HepG2 (cell line): ENCODE results near the gene MDP1. TPM values are rescaled to one million over a fixed set of nuclear protein-coding genes. Genes with fewer than 3 reads are reported as not detected.

Experiments used
- GLI4 ChIP-seq: sonication (generic); formaldehyde crosslinking; IDR thresholded peaks from 2 replicates; pipeline ENCODE4 v1.5.1; 2020; ENCODE audit warnings: missing genetic modification reagents, mild to moderate bottlenecking, moderate library complexity, borderline replicate concordance
- HNRNPUL1 ChIP-seq: fragments of 200-400 bp; formaldehyde crosslinking; IDR thresholded peaks from 2 replicates; pipeline ENCODE4 v1.6.1; 2017; ENCODE audit warnings: low read depth, mild to moderate bottlenecking, low read length, moderate library complexity
- KDM4B ChIP-seq: sonication (generic); formaldehyde crosslinking; IDR thresholded peaks from 2 replicates; pipeline ENCODE4 v1.4.0; 2020; ENCODE audit warnings: missing genetic modification reagents
- NKX3-1 ChIP-seq: sonication (generic); formaldehyde crosslinking; IDR thresholded peaks from 2 replicates; pipeline ENCODE4 v1.5.0; 2020; ENCODE audit warnings: missing genetic modification reagents
- TCF7L2 ChIP-seq: IDR thresholded peaks from 2 replicates; pipeline ENCODE4 v1.6.1; 2011; ENCODE audit warnings: mild to moderate bottlenecking, low read depth, low read length, moderate library complexity
- ZBTB10 ChIP-seq: sonication (generic); formaldehyde crosslinking; IDR thresholded peaks from 2 replicates; pipeline ENCODE4 v1.4.0; 2020; ENCODE audit warnings: missing genetic modification reagents, borderline replicate concordance
- ZBTB34 ChIP-seq: sonication (generic); formaldehyde crosslinking; IDR thresholded peaks from 2 replicates; pipeline ENCODE4 v1.8.0; 2022; ENCODE audit warnings: mild to moderate bottlenecking, missing genetic modification reagents
- ZNF205 ChIP-seq: IDR thresholded peaks from 2 replicates; pipeline ENCODE4 v1.6.1; 2018; ENCODE audit warnings: missing biosample characterization, missing genetic modification reagents
- ZNF510 ChIP-seq: sonication (generic); formaldehyde crosslinking; IDR thresholded peaks from 2 replicates; pipeline ENCODE4 v1.4.0; 2020; ENCODE audit warnings: low read depth, mild to moderate bottlenecking, missing genetic modification reagents
- ZNF616 ChIP-seq: sonication (generic); formaldehyde crosslinking; IDR thresholded peaks from 2 replicates; pipeline ENCODE4 v1.5.0; 2020; ENCODE audit warnings: low read depth, mild to moderate bottlenecking, missing genetic modification reagents
- ZNF790 ChIP-seq: sonication (generic); formaldehyde crosslinking; IDR thresholded peaks from 2 replicates; pipeline ENCODE4 v1.8.0; 2022; ENCODE audit warnings: missing genetic modification reagents, mild to moderate bottlenecking, borderline replicate concordance
- ZSCAN22 ChIP-seq: sonication (generic); formaldehyde crosslinking; IDR thresholded peaks from 2 replicates; pipeline ENCODE4 v1.4.0; 2020; ENCODE audit warnings: mild to moderate bottlenecking, missing genetic modification reagents
- polyA plus RNA-seq, 8 experiments: library from polyadenylated mRNA; depleted of rRNA in 3 of 8; stranded (reverse) in 7 of 8; unstranded in 1 of 8; fragments of >200 nt; fragmentation: Illumina TruSeq in 4 of 8; extraction: Trizol in 4 of 8; gene quantifications; 2 replicates each; pipeline versions ENCODE4 v1.2.1 to v1.2.3, GENCODE V29; 2011 to 2016; ENCODE audit warnings: low read depth in 4 of 8, missing spikeins in 1 of 8, mixed read lengths in 1 of 8; ENCODE audit not compliant: insufficient read depth in 1 of 8
- total RNA-seq, 5 experiments: library from RNA; depleted of rRNA; stranded (reverse); fragments of >200 nt; fragmentation: Illumina TruSeq; extraction: Trizol; gene quantifications; 2 replicates each; pipeline ENCODE4 v1.2.3, GENCODE V29; 2016; ENCODE audit warnings: low read depth in 1 of 5
- TF ChIP-seq, protein P1 (sequence below): sonication (generic); formaldehyde crosslinking; IDR thresholded peaks from 2 replicates; pipeline ENCODE4 v1.5.1; 2020; ENCODE audit warnings: mild to moderate bottlenecking, missing genetic modification reagents, moderate library complexity

Gene MDP1
- total and polyA plus RNA-seq, 2 of the 13 experiments (the other 11 are each of a cell fraction or from before 2014, with no cell fraction given): 44.1 to 48.7 TPM

- TF ChIP-seq ZBTB10 (CRISPR knock-in tag) (no peak), KDM4B (CRISPR knock-in tag) (peak; percentile 25; the same call in 1 of the 2 replicates), GLI4 (peak; percentile 19; the same call in 1 of the 2 replicates), TCF7L2 (no peak), ZBTB34 (CRISPR knock-in tag) (peak; percentile 56; the same call in 1 of the 2 replicates), ZNF510 (0 out of 2 replicates have a peak, but pooled peaks have one; percentile 68), NKX3-1 (CRISPR knock-in tag) (no peak), ZNF790 (CRISPR knock-in tag) (peak; percentile 68; the same call in 1 of the 2 replicates), ZNF616 (peak; percentile 49; the same call in 1 of the 2 replicates), ZNF205 (CRISPR knock-in tag) (no peak), HNRNPUL1 (no peak), ZSCAN22 (no peak; the same call in 1 of the 2 replicates)
- TF ChIP-seq, protein P1, sequence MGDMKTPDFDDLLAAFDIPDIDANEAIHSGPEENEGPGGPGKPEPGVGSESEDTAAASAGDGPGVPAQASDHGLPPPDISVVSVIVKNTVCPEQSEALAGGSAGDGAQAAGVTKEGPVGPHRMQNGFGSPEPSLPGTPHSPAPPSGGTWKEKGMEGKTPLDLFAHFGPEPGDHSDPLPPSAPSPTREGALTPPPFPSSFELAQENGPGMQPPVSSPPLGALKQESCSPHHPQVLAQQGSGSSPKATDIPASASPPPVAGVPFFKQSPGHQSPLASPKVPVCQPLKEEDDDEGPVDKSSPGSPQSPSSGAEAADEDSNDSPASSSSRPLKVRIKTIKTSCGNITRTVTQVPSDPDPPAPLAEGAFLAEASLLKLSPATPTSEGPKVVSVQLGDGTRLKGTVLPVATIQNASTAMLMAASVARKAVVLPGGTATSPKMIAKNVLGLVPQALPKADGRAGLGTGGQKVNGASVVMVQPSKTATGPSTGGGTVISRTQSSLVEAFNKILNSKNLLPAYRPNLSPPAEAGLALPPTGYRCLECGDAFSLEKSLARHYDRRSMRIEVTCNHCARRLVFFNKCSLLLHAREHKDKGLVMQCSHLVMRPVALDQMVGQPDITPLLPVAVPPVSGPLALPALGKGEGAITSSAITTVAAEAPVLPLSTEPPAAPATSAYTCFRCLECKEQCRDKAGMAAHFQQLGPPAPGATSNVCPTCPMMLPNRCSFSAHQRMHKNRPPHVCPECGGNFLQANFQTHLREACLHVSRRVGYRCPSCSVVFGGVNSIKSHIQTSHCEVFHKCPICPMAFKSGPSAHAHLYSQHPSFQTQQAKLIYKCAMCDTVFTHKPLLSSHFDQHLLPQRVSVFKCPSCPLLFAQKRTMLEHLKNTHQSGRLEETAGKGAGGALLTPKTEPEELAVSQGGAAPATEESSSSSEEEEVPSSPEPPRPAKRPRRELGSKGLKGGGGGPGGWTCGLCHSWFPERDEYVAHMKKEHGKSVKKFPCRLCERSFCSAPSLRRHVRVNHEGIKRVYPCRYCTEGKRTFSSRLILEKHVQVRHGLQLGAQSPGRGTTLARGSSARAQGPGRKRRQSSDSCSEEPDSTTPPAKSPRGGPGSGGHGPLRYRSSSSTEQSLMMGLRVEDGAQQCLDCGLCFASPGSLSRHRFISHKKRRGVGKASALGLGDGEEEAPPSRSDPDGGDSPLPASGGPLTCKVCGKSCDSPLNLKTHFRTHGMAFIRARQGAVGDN (CRISPR knock-in tag): no peak
Measured at GRCh38 chr14:24231263-24232120, 15.6 kb upstream of the MDP1 start (continued).
